Measurements from ENCODE around the gene FRMPD4.

FRMPD4 gene

DNA sequence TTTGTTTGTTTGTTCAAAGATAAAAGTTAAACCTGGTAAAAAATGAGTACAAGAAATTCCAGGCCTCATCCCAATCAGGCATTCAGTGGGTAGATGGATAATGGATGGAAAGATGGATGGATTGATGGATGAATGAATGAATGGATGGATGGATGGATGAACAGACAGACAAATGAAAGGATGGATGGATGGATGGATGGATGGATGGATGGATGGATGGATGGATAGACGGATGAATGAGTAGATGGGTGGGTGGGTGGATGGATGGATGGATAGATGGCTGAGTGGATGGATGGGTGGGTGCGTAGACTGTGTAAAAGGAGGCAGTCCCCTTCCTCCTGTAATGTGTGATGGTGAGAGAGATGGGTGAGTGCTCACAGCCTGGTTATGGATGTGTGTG lies 206.7 kb downstream of the FRMPD4 start:
- DNase-seq (ENCODE audit: low read depth, low spot score), result no peak
- no peak overlapping the region for H3K4me3 ChIP-seq (ENCODE audit: low read length)

DNA sequence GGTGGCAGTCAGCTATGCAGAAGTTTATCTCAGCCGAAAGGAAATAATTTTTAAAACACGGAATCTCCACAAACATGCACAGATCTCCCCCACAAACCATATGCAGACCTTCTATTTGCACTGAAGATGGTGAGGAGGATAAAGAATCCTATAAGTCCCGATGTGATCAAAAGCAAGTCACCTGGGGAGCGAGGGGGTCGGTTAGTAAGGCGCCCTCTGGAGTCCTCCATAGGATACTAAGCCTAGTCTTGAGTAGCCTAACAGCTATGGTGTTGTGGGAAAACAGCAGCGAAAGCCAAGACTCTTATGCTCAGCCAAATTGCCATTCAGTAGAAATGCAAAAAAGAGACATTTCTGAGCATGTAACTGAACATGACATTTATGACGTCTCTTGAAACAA lies 210.9 kb downstream of the FRMPD4 start:
- H3K4me3 ChIP-seq (ENCODE audit: low read length), result no peak overlapping the region
- DNase-seq (ENCODE audit: low read depth, low spot score), result no peak

GRCh38 chrX:12352922-12353321 lies 214.6 kb downstream of the FRMPD4 start:
- H3K4me3 ChIP-seq (ENCODE audit: low read length), result no peak overlapping the region
- no peak for DNase-seq (ENCODE audit: low read depth, low spot score)

DNA sequence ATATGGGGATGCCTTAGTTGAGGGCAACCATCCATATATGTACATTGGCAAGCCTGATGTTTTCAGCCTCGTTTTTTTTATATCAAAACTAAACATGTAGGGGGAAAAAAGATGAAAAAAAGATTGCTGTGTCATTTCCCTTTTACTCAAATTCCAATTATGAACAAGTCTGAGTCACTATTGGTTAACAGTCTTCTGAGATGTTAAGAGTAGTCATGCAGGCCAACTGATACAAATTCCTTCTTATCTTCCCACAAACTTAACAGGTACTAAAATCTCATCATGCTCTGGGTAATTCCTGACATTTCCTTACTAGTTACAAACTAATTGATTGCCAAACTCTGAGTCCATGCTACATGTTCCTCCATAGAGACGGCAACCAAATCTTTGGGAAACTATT lies 222.1 kb downstream of the FRMPD4 start:
- no peak overlapping the region for H3K4me3 ChIP-seq (ENCODE audit: low read length)
- DNase-seq (ENCODE audit: low read depth, low spot score), result no peak

GRCh38 chrX:12360986-12361598 lies 222.8 kb downstream of the FRMPD4 start:
- no peak for DNase-seq (ENCODE audit: low read depth, low spot score)
- H3K4me3 ChIP-seq (ENCODE audit: low read length), result no peak overlapping the region

GRCh38 chrX:12363216-12363615 lies 224.9 kb downstream of the FRMPD4 start:
- DNase-seq (ENCODE audit: low read depth, low spot score), result no peak
- H3K4me3 ChIP-seq (ENCODE audit: low read length), result no peak overlapping the region

DNA sequence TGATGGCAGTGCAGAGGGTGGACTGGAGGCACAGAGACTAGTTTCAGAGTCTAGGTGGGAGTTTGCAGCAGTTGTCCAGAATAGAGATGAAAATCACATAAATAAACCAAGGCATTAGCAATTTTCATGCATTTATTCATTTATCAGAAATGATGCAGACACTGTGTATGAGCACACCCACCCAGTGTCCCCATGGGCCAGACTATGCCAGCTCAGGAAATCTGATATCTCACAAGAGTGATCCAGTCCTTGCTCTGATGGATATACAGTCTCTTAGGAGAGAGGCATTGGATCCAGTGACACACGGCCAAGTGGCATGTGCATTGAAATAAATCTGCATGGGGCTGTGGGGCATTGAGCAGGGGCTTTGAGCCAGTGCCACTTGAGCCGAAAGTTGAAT lies 228.2 kb downstream of the FRMPD4 start:
- no peak overlapping the region for H3K4me3 ChIP-seq (ENCODE audit: low read length)
- DNase-seq (ENCODE audit: low read depth, low spot score), result no peak

DNA sequence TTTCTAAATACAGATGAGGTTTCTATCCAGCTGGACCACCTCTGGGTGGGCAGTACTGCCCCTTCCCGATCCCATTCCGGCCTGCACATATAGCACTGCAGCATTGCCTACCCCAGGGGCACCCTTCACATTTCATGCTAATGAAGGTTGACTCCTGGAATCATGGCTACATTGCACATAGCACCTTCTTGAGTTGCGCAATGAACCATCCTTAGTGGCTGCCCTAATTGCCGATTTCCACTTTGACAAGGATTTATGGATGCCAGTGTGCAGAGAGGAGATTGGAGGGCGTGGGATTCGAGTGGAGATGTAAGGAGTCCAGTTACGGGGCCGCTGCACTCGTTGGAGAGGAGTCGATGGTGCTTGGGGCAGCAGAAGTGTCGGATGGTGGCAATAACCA lies 229.0 kb downstream of the FRMPD4 start:
- H3K4me3 ChIP-seq (ENCODE audit: low read length), result no peak overlapping the region
- no peak for DNase-seq (ENCODE audit: low read depth, low spot score)

DNA sequence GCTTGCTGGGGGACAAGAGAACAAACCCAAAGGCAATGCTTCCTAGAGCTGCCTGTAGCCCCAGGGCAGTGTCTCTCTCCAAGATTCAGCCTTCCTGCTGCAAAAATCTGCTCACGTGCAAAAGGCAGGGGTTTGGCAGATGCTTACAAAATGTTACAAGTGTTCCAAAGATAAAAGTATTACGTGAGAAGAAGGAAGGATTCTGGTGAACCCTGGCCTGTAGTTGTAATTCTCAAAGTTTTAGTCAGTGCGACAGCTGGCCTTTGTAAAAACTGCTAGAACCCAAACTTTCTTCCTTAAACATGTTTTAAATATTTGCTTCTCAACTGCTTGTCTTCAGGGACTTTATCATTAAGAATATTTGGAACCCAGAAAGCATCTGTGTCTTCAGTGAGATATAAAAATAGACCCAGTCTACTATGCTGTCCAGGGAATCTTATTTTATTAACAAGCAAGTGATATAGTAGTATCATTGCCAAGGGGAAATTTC lies 232.3 kb downstream of the FRMPD4 start:
- no peak overlapping the region for H3K4me3 ChIP-seq (ENCODE audit: low read length)
- DNase-seq (ENCODE audit: low read depth, low spot score), result no peak

- DNase-seq (ENCODE audit: low read depth, low spot score), result no peak
- no peak overlapping the region for H3K4me3 ChIP-seq (ENCODE audit: low read length)
Observed at GRCh38 chrX:12372111-12372510, 233.8 kb downstream of the FRMPD4 start.

DNA sequence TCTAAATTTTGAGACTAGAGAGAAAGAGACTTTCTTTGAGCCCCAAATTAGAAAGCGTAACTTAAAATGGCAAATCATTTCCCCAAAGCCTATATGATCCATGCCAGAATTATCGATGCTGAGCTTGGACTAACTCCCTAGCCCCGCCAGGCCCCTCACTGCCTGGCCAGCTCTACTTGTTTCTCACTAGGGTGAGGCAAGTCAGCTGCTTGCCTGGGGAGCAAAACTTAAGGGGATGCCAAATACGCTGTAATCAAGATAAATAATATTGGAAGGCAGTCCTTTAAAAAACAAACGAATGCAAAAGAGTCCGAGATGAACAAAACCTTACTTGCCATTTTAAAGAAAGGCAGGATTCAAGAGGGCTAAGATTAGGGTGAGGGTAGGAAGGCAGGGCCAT lies 236.0 kb downstream of the FRMPD4 start:
- H3K4me3 ChIP-seq (ENCODE audit: low read length), result no peak overlapping the region
- no peak for DNase-seq (ENCODE audit: low read depth, low spot score)

DNA sequence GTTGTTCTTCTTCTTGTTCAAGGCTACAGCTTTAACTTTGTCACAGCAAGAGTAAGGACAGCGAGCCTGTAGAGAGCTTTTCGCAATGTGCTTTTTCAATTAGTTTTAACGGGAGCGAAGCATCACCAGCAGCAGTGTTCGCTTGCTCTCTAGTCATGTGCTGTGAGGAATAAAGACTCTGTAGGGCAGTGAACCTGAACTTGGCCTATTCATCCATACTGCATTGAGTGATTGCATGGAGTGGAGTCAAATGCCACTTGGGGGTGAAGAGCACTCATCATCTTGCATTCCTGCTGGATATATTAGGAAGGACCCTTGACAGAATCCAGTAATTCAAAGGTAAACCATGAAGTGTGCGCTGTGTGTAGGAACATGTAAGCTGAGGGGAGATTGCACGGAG lies 240.0 kb downstream of the FRMPD4 start:
- no peak overlapping the region for H3K4me3 ChIP-seq (ENCODE audit: low read length)
- no peak for DNase-seq (ENCODE audit: low read depth, low spot score)

DNA sequence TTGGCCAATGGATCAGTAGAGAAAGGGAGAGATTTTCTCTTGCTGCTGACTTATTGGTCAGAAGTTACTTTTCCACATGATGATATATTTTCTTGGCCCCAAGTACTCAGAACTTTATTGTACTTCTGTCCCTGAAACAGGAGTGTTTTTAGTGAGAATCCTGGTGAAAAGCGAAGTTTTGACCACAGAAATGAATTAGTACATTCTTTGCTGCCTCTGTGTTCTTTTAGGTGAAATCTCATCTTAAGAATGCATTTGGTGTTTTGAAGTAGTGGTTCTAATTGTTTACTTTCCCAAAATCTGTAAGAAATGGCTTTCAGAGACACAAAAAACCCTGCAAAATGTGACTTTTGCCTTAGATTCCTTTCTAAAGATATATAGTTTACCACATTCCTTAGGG lies 240.4 kb downstream of the FRMPD4 start:
- no peak overlapping the region for H3K4me3 ChIP-seq (ENCODE audit: low read length)
- no peak for DNase-seq (ENCODE audit: low read depth, low spot score)

DNA sequence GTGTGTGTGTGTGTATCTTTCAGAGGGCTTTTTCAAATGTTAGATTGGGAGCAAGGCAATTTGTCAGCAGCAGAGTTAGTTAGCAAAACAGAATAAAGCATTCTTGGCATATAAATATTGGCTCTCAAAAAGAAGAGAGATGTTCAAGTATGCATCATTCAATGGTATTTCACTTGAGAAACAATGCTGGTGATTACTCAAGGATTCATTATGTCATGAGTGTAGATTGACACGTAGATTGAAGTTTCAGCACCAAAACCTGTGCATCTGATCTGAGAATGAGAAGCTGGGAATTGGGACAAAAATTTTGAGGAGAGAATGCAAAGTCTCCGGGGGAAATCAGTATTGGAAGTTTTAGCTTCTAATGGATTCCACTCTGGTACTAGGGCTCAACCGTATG lies 241.4 kb downstream of the FRMPD4 start:
- DNase-seq (ENCODE audit: low read depth, low spot score), result no peak
- H3K4me3 ChIP-seq (ENCODE audit: low read length), result no peak overlapping the region

GRCh38 chrX:12383196-12383595 lies 244.9 kb downstream of the FRMPD4 start:
- no peak for DNase-seq (ENCODE audit: low read depth, low spot score)
- H3K4me3 ChIP-seq (ENCODE audit: low read length), result no peak overlapping the region

DNA sequence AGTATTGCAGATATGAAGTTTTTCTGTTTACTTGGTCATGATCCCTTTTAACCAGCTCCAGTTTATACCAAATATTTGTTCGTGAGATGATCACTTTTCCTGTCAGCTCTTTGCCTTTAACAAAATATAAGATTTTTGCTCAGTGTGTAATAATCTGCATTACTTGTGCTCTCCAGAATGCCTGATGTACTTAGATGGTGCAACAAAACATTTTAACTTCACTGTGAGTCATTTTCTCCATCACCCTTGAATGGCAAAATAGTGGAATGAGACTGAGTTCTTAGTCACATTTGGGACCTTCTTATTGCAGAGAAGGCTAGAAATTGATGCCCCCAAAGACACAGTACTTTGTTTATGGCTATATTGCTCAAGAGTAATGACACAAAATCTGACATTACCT lies 252.0 kb downstream of the FRMPD4 start:
- no peak for DNase-seq (ENCODE audit: low read depth, low spot score)
- no peak overlapping the region for H3K4me3 ChIP-seq (ENCODE audit: low read length)

DNA sequence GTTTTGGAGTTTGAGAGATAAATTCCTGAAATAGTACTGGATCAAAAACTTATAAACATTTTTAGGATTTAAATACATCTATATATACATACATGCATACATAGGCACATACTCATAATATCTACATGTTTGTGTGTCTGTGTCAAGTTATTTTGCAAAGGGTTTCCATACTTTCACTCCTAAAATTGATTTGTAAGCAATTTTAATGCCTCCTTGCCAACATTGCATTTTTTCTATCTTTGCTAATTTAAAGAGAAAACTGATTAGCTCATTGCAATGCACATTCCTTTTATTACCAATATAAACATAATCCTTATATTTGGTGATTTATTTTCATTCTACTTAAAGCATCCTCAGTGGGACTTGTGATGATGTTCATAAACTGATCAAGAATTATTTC lies 258.3 kb downstream of the FRMPD4 start:
- DNase-seq (ENCODE audit: low read depth, low spot score), result no peak
- no peak overlapping the region for H3K4me3 ChIP-seq (ENCODE audit: low read length)

- H3K4me3 ChIP-seq (ENCODE audit: low read length), result no peak overlapping the region
Observed at GRCh38 chrX:12400218-12400617, 261.9 kb downstream of the FRMPD4 start.

GRCh38 chrX:12401252-12401651 lies 263.0 kb downstream of the FRMPD4 start:
- H3K4me3 ChIP-seq (ENCODE audit: low read length), result no peak overlapping the region
- no peak for DNase-seq (ENCODE audit: low read depth, low spot score)

More at GRCh38 chrX:12400218-12400617, 261.9 kb downstream of the FRMPD4 start:
- DNase-seq (ENCODE audit: low read depth, low spot score), result no peak

GRCh38 chrX:12403474-12404082 lies 265.3 kb downstream of the FRMPD4 start:
- H3K4me3 ChIP-seq (ENCODE audit: low read length), result no peak overlapping the region
- no peak for DNase-seq (ENCODE audit: low read depth, low spot score)

DNA sequence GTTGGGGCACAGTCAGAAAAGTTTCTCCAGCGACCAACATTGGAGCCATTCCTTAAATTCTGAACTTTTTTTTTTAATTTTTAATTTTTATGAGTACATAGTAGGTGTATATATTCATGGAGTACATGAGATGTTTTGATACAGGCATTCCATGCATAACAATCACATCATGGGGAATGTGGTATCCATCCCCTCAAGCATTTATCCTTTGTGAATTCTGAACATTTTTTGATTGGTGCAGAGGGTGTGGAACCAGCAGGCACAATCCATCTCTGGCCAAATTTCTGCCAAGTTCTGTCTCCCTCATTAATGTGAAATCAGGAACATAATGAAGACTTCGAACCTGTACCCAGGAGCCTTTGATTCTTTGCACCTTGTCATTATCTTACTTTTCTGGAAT lies 267.0 kb downstream of the FRMPD4 start:
- DNase-seq (ENCODE audit: low read depth, low spot score), result no peak
- no peak overlapping the region for H3K4me3 ChIP-seq (ENCODE audit: low read length)

Data from Jurkat, Clone E6-1 (cell line).